ENCODE results near the gene VOPP1. TPM values are rescaled to one million over a fixed set of nuclear protein-coding genes. Genes with fewer than 3 reads are reported as not detected.
A peak's percentile ranks its signal among the peaks of the same experiment; 100 is the strongest.

The VOPP1 gene
- total RNA-seq, 4 donors from 2014 or later: 22.1 to 79.2 (median 73.9) TPM

GRCh38 chr7:55432939-55433784 lies 139.1 kb downstream of the VOPP1 start:
- in situ Hi-C loops (cut with MboI; ENCODE audit: low pct_ligation_motif_present in 1 of 4, low pct_unique_long_range_greater_than_20kb in 1 of 4, low sequenced_read_pairs in 3 of 4): loop anchor here in 1 of 4 donors (10.0 kb wide), 1 partner anchor 162 kb away; no protein-coding TSS in a partner anchor
- DNase-seq: no peak
- H3K27ac ChIP-seq: peak overlapping the region; percentile 61 to 77 (median 68)
- H3K9me3 ChIP-seq: no peaks in the 10 kb centered on the region
- no peaks in the 10 kb centered on the region for H3K27me3 ChIP-seq
- intact Hi-C loops (cut with DNase I; ENCODE audit: low total_unique reads): no loop called here
- no peaks in the 10 kb centered on the region for H3K36me3 ChIP-seq
- WGBS, 2 donors (ENCODE audit: low coverage in 1 of 2): 41 to 62% methylated on average over 7 to 13 of the region's 13 CpGs
- H3K4me1 ChIP-seq: peaks cover 0 to 32% (median 17%) of the 10 kb centered on the region in 4 donors
- H3K4me3 ChIP-seq: no peak overlapping the region
- TF ChIP-seq POLR2A (IDR thresholded peaks at IDR 0.05) (no peak), CTCF (IDR thresholded peaks at IDR 0.05) (peak; percentile 31 to 56 (median 49))

GRCh38 chr7:55432506-55432905 lies 139.8 kb downstream of the VOPP1 start:
- Histone ChIP-seq H3K4me1 (peaks cover 0 to 32% (median 17%) of the 10 kb centered on the region in 4 donors), H3K9me3 (no peaks in the 10 kb centered on the region), H3K36me3 (no peaks in the 10 kb centered on the region), H3K27me3 (no peaks in the 10 kb centered on the region), H3K27ac (peak overlapping the region; percentile 61 to 77 (median 68)), H3K4me3 (no peak overlapping the region)
- whole genome bisulfite sequencing, 2 donors (ENCODE audit: low coverage in 1 of 2): 49 to 60% methylated on average over 3 of the region's 3 CpGs
- no peak for DNase-seq
- no peak for TF ChIP-seq POLR2A (IDR thresholded peaks at IDR 0.05)
- TF ChIP-seq CTCF (IDR thresholded peaks at IDR 0.05): no peak
- TF ChIP-seq POLR2AphosphoS5 (IDR thresholded peaks at IDR 0.05): no peak
- TF ChIP-seq EP300 (IDR thresholded peaks at IDR 0.05; ENCODE audit: low read depth): no peak
- intact Hi-C loops (cut with DNase I; ENCODE audit: low total_unique reads) (no loop called here), in situ Hi-C loops (cut with MboI; ENCODE audit: low pct_ligation_motif_present in 1 of 4, low pct_unique_long_range_greater_than_20kb in 1 of 4, low sequenced_read_pairs in 3 of 4) (loop anchor here in 1 of 4 donors (10.0 kb wide), 1 partner anchor 162 kb away; no protein-coding TSS in a partner anchor)

- intact Hi-C loops (cut with DNase I; ENCODE audit: low total_unique reads): no loop called here
- H3K4me3 ChIP-seq: no peak overlapping the region
- H3K27me3 ChIP-seq: no peaks in the 10 kb centered on the region
- no peaks in the 10 kb centered on the region for H3K36me3 ChIP-seq
- H3K27ac ChIP-seq: peak overlapping the region; percentile 65 to 77 (median 74)
- peak; percentile 58 for DNase-seq
- in situ Hi-C loops (cut with MboI; ENCODE audit: low pct_ligation_motif_present in 1 of 4, low pct_unique_long_range_greater_than_20kb in 1 of 4, low sequenced_read_pairs in 3 of 4): loop anchor here in 1 of 4 donors (10.0 kb wide), 1 partner anchor 163 kb away; no protein-coding TSS in a partner anchor
- H3K4me1 ChIP-seq: peaks cover 0 to 32% (median 17%) of the 10 kb centered on the region in 4 donors
- TF ChIP-seq EP300 (IDR thresholded peaks at IDR 0.05; ENCODE audit: low read depth) (no peak), POLR2A (IDR thresholded peaks at IDR 0.05) (peak; percentile 44), POLR2AphosphoS5 (IDR thresholded peaks at IDR 0.05) (peak in 2 of 3 donors; percentile 22 to 48), CTCF (IDR thresholded peaks at IDR 0.05) (no peak)
- WGBS, 2 donors (ENCODE audit: low coverage in 1 of 2): 38% methylated on average over 2 of the region's 2 CpGs; no CpG with 5 or more reads in 1 of the 2 donors
- no peaks in the 10 kb centered on the region for H3K9me3 ChIP-seq
Measured at GRCh38 chr7:55431898-55432297, 140.4 kb downstream of the VOPP1 start.

GRCh38 chr7:55429835-55430499 lies 142.3 kb downstream of the VOPP1 start:
- TF ChIP-seq POLR2AphosphoS5 (IDR thresholded peaks at IDR 0.05) (no peak), CTCF (IDR thresholded peaks at IDR 0.05) (no peak), POLR2A (IDR thresholded peaks at IDR 0.05) (no peak), EP300 (IDR thresholded peaks at IDR 0.05; ENCODE audit: low read depth) (no peak)
- no peak for DNase-seq
- Histone ChIP-seq H3K36me3 (peaks cover 0 to 9% (median 3%) of the 10 kb centered on the region in 4 donors), H3K27me3 (no peaks in the 10 kb centered on the region), H3K9me3 (no peaks in the 10 kb centered on the region), H3K4me1 (peaks cover 0 to 32% (median 17%) of the 10 kb centered on the region in 4 donors), H3K4me3 (no peak overlapping the region), H3K27ac (no peak overlapping the region)
- in situ Hi-C loops (cut with MboI; ENCODE audit: low pct_ligation_motif_present in 1 of 4, low pct_unique_long_range_greater_than_20kb in 1 of 4, low sequenced_read_pairs in 3 of 4) (loop anchor here in 1 of 4 donors (10.0 kb wide), 1 partner anchor 165 kb away; no protein-coding TSS in a partner anchor), intact Hi-C loops (cut with DNase I; ENCODE audit: low total_unique reads) (no loop called here)
- 67 to 74% methylated on average over 5 to 11 of the region's 11 CpGs for WGBS, 2 donors (ENCODE audit: low coverage in 1 of 2)

Measured in transverse colon (tissue), 4 donors.